Lung (tissue), 12 donors: ENCODE data around the gene MAP2. TPM values are rescaled to one million over a fixed set of nuclear protein-coding genes. Genes with fewer than 3 reads are reported as not detected.

Source experiments
- ATAC-seq: fragments of 200-7000 bp; cut with Tn5 transposase; one replicate; pipeline ENCODE4 v1.9.1; 2020; ENCODE audit warnings: moderate number of reproducible peaks; ENCODE audit not compliant: insufficient read depth, low FRiP score
- DNase-seq, 3 donors: peaks; one replicate each; pipeline ENCODE4 v3.0.0-alpha.2; 2013 to 2017
- H3K27ac ChIP-seq, 2 donors: one replicate each; pipeline ENCODE4 v1.5.1; 2013; ENCODE audit warnings: mild to moderate bottlenecking in 2 of 2, moderate library complexity in 2 of 2, control low read depth in 1 of 2, inconsistent platforms in 1 of 2, low read depth in 1 of 2, low read length in 1 of 2
- H3K27me3 ChIP-seq, 3 donors: one replicate each; pipeline ENCODE4 v1.5.1; 2013; ENCODE audit warnings: low read length in 2 of 3; ENCODE audit not compliant: control insufficient read depth in 3 of 3, insufficient read depth in 3 of 3
- H3K36me3 ChIP-seq, 4 donors: one replicate each; pipeline ENCODE4 v1.5.1; 2013; ENCODE audit warnings: low read length in 4 of 4, mild to moderate bottlenecking in 1 of 4, moderate library complexity in 1 of 4; ENCODE audit not compliant: control insufficient read depth in 4 of 4, insufficient read depth in 4 of 4
- H3K4me1 ChIP-seq, 5 donors: one replicate each; pipeline ENCODE4 v1.5.1; 2013; ENCODE audit warnings: low read length in 5 of 5, mild to moderate bottlenecking in 2 of 5, moderate library complexity in 1 of 5; ENCODE audit not compliant: control insufficient read depth in 5 of 5, insufficient read depth in 5 of 5
- H3K4me3 ChIP-seq: one replicate; pipeline ENCODE4 v1.5.1; 2013; ENCODE audit warnings: mild to moderate bottlenecking, control low read depth, moderate library complexity
- H3K9ac ChIP-seq, 2 donors: one replicate each; pipeline ENCODE4 v1.5.1; 2013; ENCODE audit warnings: low read length in 2 of 2, control low read depth in 1 of 2; ENCODE audit not compliant: insufficient read depth in 1 of 2
- H3K9me3 ChIP-seq, 4 donors: one replicate each; pipeline ENCODE4 v1.5.1; 2013; ENCODE audit warnings: low read length in 3 of 4, mild to moderate bottlenecking in 1 of 4, moderate library complexity in 1 of 4; ENCODE audit not compliant: control insufficient read depth in 4 of 4, insufficient read depth in 3 of 4
- CTCF ChIP-seq: IDR thresholded peaks from 2 replicates; pipeline ENCODE4 v1.5.1; 2012; ENCODE audit warnings: mild to moderate bottlenecking; ENCODE audit errors: control extremely low read depth, extremely low read depth
- WGBS, 2 donors: extraction: QIAGEN DNeasy Blood & Tissue Kit; methylation state at CpG; one replicate each; pipeline ENCODE4 v1.1.7; 2013; 5-methylcytosine and 5-hydroxymethylcytosine counted together
- polyA plus RNA-seq, 2 donors: library from polyadenylated mRNA; stranded (reverse); fragments of 200-250 nt; gene quantifications; one replicate each; pipeline ENCODE4 v1.2.1, GENCODE V29; 2013
- total RNA-seq, 2 donors: library from RNA; depleted of rRNA in 1 of 2; stranded (reverse); fragments of >200 nt in 1 of 2; gene quantifications; one replicate each; pipeline ENCODE4 v1.2.1, GENCODE V29; 2014 to 2021
- donor health status: control.
- donor health status: control.
- donor health status: Bipolar disorder and iron deficiency.
- donor health status: healthy.
- donor health status: DM: yes; HTN: yes; CAD: no.

Gene MAP2
- total and polyA plus RNA-seq, 4 donors, result 6.5 to 18.7 (median 9.6) TPM

GRCh38 chr2:209624192-209624938 is 200.5 kb downstream of the MAP2 start:
- Histone ChIP-seq H3K27ac (no peak overlapping the region), H3K9me3 (no peaks in the 10 kb centered on the region), H3K4me1 (no peaks in the 10 kb centered on the region), H3K4me3 (no peak overlapping the region), H3K27me3 (no peaks in the 10 kb centered on the region), H3K9ac (no peak overlapping the region), H3K36me3 (no peaks in the 10 kb centered on the region)
- ATAC-seq (no peak), DNase-seq (no peak)
- 85 to 86% methylated on average over 4 of the region's 4 CpGs for WGBS, 2 donors
- TF ChIP-seq CTCF, result no peak

- no peak for TF ChIP-seq CTCF
- no peaks in the 10 kb centered on the region for H3K27me3 ChIP-seq
- no peaks in the 10 kb centered on the region for H3K36me3 ChIP-seq
- no peak overlapping the region for H3K4me3 ChIP-seq
- ATAC-seq, result no peak
- H3K9ac ChIP-seq, result no peak overlapping the region
- H3K27ac ChIP-seq, result no peak overlapping the region
- DNase-seq, result no peak
- H3K4me1 ChIP-seq, result no peaks in the 10 kb centered on the region
- H3K9me3 ChIP-seq, result no peaks in the 10 kb centered on the region
Observed at GRCh38 chr2:209629597-209629996, 205.8 kb downstream of the MAP2 start.

- 67 to 68% methylated on average over 2 of the region's 2 CpGs for whole genome bisulfite sequencing, 2 donors
- Histone ChIP-seq H3K4me3 (no peak overlapping the region), H3K9ac (no peak overlapping the region), H3K27me3 (no peaks in the 10 kb centered on the region), H3K4me1 (no peaks in the 10 kb centered on the region), H3K36me3 (no peaks in the 10 kb centered on the region), H3K27ac (no peak overlapping the region), H3K9me3 (no peaks in the 10 kb centered on the region)
- DNase-seq (no peak), ATAC-seq (no peak)
- no peak for TF ChIP-seq CTCF
Observed at GRCh38 chr2:209633911-209634310, 210.1 kb downstream of the MAP2 start.

- no peak for ATAC-seq
- no peaks in the 10 kb centered on the region for H3K36me3 ChIP-seq
Observed at GRCh38 chr2:209636076-209636475, 212.2 kb downstream of the MAP2 start.

More at GRCh38 chr2:209636076-209636475, 212.2 kb downstream of the MAP2 start:
- Histone ChIP-seq H3K9me3 (no peaks in the 10 kb centered on the region), H3K4me1 (no peaks in the 10 kb centered on the region), H3K27me3 (no peaks in the 10 kb centered on the region), H3K27ac (no peak overlapping the region), H3K9ac (no peak overlapping the region), H3K4me3 (no peak overlapping the region)
- TF ChIP-seq CTCF, result no peak
- DNase-seq, result peak in 1 of 3 donors; percentile 7
